Frontal cortex (tissue), 4 donors: Measurements from ENCODE around the gene LACRT. TPM values are rescaled to one million over a fixed set of nuclear protein-coding genes. Genes with fewer than 3 reads are reported as not detected.

Experiments used
- DNase-seq, 2 donors: peaks; one replicate each; pipeline ENCODE4 v3.0.0; 2012; ENCODE audit warnings: low spot score in 2 of 2
- FAIRE-seq: peaks from 2 replicates; lab custom pipeline; 2012; peaks lifted over from hg19 to GRCh38; lab: Jason Lieb, UNC
- total RNA-seq: library from RNA; depleted of rRNA; stranded (reverse); fragments of >200 nt; gene quantifications from one replicate; pipeline ENCODE4 v1.2.3, GENCODE V29; 2014
- donor health status: control.
- donor health status: control.
- donor health status: control.

LACRT gene
- total RNA-seq, 1 donor from 2014 or later = not detected

DNA sequence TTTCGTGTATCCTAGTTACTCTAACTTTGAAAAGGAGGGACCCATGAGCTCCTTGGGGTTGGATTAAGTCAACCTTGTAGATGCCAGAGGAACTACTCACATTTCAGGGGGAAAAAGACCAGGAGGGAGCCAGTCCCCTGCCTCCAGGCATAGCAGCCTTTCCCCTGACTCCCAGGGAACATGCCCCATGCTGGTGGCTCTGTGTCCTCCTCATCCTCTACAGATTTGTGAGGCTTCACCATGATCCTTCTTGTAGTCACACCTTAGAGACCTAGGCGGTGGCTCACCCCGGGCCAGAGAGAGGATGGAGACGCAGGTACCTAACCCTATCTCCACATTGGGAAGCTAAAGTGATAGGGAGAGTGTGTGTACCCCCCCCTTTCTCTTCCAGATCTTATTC, 30.3 kb downstream of the LACRT start:
- FAIRE-seq (no peak), DNase-seq (no peak)

DNA sequence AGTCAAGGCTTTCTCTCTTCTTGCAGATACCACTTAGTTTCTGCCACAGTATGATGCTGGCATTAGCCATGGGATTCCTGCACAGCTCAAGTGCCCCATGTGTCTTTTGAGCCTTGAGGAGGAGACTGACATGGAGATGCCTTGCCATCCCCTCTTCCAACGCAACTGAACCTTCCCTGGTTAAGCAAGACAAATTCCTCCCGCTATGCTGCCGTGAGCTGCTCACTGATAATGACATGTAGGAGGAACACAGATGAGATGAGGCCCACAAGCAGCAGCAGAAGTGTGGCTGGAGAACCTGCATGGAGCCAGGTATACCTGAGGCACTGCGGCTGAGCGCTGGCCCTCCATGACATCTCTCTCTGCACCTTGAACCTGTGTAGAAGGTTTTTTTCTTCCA, 30.8 kb downstream of the LACRT start:
- DNase-seq (no peak), FAIRE-seq (no peak)

DNA sequence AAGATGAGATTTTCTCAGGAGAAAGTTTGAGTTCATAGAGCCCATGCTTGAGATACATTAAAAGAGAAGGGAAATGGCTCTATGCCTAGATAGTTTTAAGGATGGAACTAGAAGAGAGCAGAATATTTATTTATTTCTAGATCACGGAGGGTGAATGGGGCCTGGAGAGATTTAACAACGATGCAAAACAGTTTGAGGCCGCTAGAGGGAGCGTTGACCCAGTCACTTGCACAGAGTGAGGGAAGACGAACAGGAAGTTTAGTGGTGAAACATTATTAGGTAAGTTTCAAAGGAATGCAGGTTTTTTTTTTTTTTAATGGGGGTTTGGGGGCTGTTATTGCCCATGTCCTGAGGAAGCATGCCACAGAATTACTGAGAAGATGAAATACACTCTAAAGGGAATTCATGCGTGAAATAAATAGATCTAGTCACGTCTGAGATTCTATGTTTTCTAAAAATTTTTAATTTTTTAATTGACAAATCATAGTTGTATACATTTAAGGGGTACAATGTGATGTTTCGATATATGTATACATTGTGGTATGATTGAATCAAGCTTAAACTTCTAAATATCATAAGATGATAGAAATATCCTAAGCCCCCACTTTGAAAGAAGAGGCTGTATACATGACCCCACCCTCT, 31.4 kb downstream of the LACRT start:
- DNase-seq = peak in 1 of 2 donors; percentile 64

DNA sequence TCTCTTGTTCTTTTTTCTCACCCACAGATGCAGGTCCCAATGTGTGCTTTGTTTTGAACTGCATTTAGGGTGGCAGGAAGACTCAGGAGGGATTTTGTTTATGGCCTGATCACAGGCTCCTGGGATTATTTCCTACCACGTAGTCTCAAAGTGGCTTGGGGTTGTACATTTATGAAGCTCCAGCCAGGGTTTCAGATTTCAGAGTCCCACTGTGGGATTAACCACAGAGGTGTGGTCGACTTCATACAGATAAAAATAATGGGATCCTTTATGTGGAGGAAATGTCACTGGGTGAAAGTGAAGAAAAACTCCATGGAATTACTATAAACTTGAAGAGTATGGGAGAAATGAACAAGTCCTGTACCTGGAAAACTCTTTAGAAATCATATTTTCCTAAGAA, 32.0 kb downstream of the LACRT start:
- FAIRE-seq = no peak
- no peak for DNase-seq

More for the DNA sequence above, 31.4 kb downstream of the LACRT start:
- FAIRE-seq = peak; percentile 73

DNA sequence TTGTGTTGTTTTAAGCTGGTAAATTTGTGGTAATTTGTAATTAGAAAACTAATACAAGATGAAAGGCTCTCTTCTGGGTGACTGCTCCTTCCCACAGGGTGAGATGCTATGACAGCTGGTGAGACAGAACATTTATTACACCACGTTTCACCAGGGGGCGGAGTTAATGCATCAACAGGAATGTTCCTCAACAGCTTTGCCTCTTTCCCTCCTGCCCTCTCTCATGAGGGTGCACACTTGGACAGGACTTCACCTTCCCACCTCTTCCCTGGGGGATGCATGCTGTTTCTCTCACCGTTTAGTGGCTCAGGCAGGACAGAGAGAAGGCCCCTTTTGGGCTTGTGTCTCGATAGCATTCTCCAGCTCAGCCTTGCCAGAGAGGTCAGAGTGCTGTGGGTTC, 32.9 kb downstream of the LACRT start:
- DNase-seq = no peak

DNA sequence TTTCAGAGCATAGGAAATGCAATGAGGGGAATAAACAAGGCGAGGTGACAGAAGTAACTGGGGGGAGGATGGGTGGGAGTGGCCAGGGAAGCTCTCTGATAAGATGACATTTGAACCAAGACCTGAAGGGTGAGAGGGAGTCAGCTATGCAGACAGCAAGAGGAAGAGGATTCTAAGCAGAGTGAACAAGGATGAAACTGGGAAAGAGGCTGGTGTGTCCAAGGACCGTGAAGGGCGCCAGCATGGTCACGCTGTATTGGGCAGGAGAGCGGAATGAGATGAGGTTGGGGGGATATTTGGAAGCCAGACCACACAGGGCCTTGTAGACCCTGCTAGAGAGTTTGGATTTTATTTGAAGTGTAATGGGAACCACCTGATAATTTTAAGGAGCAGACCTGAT, 35.7 kb downstream of the LACRT start:
- FAIRE-seq = no peak
- no peak for DNase-seq

More for the DNA sequence above, 32.9 kb downstream of the LACRT start:
- no peak for FAIRE-seq

DNA sequence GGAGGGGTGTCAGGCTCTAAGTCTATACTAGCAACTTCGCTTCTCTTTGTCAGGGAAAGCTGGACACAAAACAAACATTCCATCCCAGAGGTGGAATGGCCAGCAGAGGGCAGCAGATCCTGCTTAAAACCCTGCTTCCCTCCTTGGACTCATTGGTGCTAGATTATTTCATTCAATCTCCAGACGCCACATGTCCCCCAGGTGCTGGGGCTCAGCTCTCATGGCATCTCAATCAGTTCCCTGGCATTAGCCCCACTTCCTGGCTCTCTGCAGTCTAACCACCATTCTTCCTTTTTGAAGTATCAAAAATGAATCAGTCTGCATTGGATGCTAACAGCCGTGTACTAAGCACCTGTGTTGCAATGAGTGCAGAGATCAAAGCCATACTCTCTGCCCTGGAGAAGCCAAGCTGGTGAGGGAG, 38.2 kb downstream of the LACRT start:
- DNase-seq (peak; percentile 30 to 55), FAIRE-seq (no peak)

DNA sequence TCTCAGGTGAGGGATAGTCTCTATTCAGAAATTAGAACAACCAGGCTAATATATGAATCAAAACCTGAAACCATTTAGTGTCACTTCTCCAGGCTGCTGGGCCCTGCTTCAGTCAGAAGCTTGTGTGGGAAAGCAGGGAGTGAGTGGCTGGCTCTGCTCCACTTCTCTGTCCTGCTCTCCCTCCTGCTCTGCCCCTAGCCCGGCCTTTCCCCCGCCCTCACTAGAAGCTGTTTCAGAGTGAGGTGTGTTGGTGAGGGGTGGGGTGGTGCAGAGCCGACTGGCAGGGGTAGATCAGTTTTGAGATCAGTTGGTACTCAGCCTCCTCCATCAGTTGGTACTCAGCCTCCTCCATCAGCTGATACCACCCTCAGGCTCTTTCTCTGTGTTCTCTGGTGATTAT, 39.2 kb downstream of the LACRT start:
- no peak for FAIRE-seq
- DNase-seq = no peak

DNA sequence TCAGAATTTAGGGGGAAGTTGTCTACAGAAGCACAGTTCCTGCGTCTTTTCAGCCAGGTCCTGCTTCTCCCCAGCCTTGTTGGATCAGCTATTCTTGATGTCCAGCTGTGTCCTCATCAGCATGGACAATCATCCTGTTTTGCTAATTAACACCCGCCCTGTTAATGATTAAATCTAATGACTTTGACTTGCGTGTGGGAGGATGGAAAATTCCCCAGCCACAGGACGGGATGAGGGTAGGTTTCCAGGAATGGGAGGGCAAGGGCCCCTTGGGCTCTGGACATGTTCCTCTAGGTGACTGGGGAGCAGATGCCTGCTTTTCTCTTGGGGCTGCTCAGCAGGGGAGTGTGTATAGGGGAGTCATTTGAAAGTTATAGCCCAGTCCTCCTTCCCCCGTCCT, 41.0 kb downstream of the LACRT start:
- FAIRE-seq (no peak), DNase-seq (no peak)

DNA sequence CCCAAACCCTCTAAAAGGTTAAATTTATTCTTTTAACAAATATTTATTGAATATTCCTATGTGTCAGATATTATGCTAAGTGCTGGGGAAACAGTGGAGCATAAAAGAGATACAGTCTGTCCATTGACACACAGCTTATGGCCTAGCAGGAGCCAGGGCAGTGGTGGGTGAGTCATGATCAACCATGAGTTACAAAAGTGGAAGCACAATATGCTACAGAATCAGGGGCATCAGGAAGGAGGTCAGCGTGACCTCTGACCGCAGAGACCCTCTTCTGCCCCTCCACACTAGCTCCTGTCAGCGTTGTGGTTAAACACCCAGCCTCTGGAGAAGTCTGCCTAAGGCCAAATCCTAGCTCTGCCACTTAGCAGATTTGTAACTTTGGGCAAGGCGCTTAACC, 41.6 kb downstream of the LACRT start:
- DNase-seq = no peak
- no peak for FAIRE-seq

DNA sequence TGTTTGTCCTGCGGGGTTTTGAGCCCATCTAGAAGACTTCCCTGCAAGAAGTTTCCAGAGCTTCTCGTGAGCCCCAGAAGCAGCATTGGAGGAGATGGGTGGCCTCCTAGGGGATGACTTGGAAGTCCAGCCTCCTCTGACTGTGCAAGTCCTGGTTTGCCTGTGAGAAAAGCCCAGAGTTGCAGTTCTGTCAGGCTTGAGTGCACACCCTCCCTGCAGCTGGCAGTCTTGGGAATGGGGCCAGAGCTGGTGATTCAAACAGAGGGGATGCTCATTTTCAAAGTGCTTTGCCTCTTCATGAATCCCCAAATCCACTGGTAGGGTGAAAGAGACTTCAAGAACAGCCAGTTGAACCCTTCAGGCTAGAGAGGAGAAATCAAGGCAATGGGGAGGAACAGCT, 42.4 kb downstream of the LACRT start:
- FAIRE-seq (no peak), DNase-seq (no peak)

DNA sequence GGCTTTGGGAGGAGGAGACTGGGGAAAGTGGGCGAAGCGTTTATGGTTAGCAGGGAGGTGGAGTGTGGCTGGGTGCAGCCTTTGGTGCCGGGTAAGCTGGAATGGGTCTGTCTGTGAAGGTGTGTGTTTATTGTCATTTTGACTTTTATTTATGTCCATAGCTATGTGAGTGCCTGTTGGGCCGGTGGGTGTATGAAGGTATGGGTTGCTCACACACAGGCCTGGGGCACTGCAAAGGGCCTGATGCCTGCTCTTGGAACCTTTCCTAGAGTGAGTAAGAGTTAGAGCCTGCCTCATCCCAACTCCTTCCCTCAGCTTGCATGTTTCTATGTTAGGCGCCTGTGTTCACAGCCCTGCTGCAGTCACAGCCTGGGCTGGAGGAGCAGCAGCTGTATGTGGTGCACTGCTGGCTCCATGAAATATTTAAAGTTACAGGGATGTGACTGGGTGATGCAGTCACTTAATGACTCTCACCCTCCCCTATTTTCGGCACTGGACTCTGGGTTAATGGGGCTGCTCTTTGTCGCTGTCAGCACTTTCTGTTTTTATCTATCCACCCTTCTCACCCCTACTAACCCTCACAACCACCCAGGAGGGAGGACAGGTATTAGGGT, 43.6 kb downstream of the LACRT start:
- DNase-seq (no peak), FAIRE-seq (no peak)

DNA sequence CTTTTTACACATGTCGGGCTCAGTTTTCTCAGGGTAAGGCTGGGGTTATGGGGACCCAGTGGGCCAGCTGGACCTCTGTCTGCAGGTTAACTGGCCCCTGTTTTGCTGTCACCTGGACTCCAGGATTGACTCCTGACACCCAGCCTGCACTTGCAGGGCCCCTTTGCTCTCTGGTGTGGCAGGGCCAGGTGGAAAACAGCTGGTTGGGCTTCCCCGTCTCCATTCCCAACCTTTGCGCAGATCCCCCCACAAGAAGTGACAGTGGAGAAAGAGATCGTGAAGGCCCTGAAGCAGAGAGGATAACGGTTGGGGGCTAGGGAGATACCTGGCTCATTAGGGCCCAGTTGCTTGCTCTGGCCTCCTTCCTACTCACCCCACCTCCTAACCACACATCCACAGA, 44.7 kb downstream of the LACRT start:
- FAIRE-seq = no peak
- no peak for DNase-seq

DNA sequence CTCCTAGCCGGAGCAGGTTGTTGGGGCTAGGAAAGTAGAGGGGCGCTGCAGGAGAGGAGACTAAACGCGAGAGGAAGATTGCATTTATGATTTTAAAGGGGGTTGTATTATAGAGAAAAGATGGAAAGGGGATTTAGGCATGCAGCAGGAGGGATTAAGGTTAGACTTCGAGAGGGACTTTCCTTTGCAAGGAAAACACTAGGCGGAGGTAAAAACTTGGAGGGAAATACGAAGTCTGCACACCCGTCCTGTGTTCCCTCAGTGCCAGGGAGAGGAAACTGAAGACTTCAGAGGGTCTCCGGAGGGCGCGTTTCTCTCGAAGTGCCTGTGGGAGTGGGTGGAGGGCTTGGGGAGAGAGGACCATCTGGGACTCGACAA, 45.8 kb downstream of the LACRT start:
- no peak for DNase-seq
- no peak for FAIRE-seq

DNA sequence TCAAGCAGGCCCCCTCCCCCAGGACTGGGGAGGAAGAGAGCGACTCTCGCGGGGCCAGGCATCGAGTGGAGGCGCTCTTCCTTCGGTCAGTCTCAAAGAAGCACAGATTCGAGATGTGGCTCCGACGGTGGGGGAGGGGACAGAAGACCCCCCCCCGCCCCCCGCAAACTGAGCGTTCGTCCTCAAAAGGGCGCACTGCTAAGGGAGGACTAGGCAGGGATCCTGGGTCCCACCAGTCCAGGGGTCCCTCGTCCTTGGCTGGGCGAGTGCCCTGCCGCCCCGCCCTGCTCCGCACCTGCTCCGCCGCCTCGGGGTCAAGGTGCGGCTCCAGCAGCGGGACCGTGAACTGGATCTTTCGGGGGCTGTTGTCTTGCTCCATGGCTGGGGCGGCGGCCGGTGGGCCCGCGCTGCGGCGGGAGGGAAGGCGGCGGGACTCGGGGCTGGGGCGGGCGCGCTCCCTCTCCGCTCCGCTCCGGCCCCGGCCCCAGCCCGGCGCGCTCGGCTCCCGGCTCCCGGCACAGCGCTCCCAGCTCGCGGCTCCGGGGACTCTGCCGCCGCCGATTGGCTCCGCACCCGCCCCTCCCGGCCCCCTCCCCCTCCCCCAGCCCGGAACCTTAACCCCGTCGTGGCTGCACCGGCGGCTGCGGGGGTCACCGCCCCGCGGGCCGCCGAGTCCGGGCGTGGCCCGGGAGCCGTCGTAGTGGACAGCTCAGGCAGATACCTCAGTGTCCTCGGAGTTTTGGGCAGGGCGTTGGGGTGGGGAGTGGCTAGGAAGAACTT, 46.4 kb downstream of the LACRT start, which contains the start of gene PPP1R1A:
PPP1R1A (minus strand) TSS at position 550 of the 780 bp plus-strand sequence; CDS start at position 379, 171 bp downstream.
- DNase-seq = peak; percentile 64 to 70
- no peak for FAIRE-seq

DNA sequence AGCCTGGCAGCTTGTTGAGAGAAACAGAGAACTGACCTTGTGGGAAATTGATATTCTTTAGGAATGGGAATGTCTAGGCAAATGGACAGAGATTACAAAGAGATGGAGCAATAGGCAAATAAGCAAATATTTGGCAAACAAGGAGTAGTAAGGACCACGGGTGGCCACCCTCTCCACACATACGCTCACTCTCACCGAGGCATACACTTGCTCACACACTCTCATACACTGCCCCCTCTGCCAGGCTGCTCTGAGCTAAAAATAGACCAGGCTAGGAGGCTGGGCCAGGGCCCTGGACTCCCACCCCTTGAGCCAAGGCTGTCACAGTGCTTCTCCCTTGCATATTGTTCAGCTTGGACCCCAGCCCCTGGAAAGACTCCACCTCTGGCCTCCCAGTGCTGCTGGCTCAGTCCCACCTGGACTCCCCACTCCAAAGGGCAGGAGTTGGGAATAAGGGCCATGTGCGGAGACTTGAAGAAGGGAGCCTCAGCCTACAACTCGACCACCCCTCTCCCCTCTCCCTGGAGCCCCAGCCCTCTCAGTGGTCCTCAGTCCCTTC, 47.3 kb downstream of the LACRT start:
- FAIRE-seq (no peak), DNase-seq (peak; percentile 66 to 69)

DNA sequence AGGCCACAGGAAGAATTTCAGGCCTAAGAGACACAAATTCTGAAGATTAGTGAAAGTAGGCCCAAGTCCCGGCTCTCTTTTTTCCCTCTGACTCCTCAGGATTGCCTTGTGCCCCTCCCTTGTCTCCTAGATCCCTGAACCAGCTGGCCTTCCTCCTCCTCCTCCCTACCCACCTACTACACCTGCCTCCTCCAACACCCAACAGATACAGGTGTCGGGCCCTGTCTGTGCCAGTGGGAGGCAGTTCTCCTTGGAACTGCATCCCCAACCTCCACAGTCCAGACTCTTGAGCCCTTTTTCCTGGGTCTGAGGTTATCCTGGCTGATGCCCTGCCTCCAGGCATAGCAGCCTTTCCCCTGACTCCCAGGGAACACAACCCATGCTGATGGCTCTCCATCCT, 48.1 kb downstream of the LACRT start:
- FAIRE-seq (no peak), DNase-seq (no peak)

DNA sequence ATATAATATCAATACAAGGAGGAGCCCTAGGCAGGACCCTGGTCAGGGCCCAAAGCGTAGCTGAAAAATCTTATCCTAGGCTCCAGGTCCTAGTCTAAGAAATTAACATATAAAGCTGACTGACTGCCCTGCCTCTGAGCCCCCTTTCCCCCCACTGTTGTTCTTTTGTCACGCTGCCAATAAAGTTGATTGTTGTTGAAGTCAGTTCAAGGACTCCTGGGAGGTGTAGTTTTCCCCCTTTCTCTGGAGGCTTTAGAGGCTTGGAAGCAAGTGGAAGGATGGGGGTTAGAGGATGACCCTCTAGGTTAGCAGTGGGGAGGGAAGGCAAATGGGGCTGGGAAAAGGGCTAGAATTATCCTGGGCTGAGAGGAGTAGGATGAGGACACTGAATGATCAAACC, 49.5 kb downstream of the LACRT start:
- no peak for FAIRE-seq
- no peak for DNase-seq

DNA sequence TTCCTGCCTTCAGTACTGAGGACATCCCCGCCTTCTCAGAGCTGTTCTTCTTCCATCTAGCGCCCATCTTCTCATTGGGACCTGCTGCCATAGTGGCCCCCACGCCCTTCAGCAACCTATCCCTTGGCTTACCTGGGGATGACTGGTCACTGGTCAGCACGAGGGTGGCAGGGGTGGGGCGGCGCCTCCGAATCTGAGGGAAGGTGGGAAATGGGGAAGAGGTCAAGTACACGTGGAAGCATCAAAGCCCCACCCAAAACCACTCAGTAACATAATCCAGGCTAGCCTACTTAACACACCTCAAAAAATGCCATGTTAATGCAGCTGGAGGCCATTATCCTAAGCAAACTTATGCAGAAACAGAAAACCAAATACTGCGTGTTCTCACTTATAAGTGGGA, 50.6 kb downstream of the LACRT start:
- FAIRE-seq (no peak), DNase-seq (no peak)

DNA sequence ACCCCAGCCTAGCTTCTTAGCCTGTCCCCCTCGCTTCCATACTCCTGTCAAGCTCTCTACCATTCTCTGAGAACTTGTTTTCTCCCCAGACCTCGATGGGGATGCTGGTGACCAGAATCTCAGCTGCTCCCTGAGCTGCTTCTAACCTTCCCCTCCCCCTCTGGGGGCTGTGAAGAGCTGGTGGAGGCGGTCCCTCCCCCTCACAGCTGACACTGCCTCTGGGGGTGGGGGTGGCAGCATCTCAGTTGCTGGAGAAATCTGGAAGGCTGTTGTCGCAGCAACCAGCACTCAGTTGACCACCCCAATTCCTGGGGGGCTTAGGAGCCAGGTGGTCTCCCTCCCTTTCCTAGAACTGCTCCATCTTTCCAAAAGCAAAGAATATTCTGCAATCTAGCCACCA, 51.0 kb downstream of the LACRT start:
- FAIRE-seq = no peak
- no peak for DNase-seq

DNA sequence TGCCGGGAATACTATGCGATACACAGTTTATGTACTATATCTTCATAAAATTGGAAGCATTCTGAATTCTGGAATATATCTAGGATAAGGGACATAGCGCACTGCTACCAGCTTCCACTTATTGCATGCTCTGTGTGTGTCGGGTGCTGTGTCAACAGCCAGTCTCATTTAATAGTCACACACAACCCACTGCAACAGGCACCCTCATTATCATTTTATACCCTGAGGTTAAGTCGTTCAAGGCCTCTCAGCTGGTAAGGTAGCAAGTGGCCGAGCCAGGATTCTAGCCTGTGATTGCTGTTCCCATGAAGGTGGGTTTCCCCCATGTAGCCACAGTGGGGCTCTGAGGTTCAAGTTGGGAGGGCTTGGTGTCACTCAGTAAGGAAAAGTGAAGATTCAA, 53.3 kb downstream of the LACRT start:
- FAIRE-seq (no peak), DNase-seq (no peak)
